ENCODE results near the gene CISH.

DNA sequence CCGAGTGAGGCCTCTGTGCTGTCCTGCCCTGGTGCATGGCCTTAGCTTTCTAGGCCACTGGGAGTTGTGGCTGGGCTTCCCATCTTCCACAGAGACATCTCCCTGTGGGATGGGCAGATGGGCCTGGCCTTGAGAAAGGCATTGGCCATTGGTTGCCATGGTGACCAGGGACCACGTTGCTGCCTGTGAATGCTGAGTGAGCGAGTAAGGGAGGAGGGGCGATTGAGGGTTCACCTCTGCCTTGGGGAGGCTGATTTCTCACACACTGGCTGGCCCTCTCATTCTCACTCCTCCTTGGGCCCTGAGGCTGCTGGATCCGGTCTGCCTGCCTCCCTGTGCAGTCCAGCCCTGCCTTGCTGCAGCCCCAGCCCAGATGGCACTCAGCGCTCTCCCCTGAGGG lies 36.7 kb upstream of the CISH start:
- TF ChIP-seq, protein P1, sequence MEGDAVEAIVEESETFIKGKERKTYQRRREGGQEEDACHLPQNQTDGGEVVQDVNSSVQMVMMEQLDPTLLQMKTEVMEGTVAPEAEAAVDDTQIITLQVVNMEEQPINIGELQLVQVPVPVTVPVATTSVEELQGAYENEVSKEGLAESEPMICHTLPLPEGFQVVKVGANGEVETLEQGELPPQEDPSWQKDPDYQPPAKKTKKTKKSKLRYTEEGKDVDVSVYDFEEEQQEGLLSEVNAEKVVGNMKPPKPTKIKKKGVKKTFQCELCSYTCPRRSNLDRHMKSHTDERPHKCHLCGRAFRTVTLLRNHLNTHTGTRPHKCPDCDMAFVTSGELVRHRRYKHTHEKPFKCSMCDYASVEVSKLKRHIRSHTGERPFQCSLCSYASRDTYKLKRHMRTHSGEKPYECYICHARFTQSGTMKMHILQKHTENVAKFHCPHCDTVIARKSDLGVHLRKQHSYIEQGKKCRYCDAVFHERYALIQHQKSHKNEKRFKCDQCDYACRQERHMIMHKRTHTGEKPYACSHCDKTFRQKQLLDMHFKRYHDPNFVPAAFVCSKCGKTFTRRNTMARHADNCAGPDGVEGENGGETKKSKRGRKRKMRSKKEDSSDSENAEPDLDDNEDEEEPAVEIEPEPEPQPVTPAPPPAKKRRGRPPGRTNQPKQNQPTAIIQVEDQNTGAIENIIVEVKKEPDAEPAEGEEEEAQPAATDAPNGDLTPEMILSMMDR (IDR thresholded peaks at IDR 0.05): no peak
- TF ChIP-seq POLR2A (IDR thresholded peaks at IDR 0.05): no peak
